CD4-positive, CD25-positive, alpha-beta regulatory T cell (primary cell): ENCODE measurements around the gene PIP5K1C. TPM values are rescaled to one million over a fixed set of nuclear protein-coding genes. Genes with fewer than 3 reads are reported as not detected.
"Not testable (repeated sequence)": the region's sequence is repeated elsewhere in the genome, so short reads cannot be mapped to it uniquely, and the experiment has no call there.

Experiments used
- ATAC-seq, 2 donors: fragments of 150-1000 bp; cut with Tn5 transposase; one replicate each; pipeline ENCODE4 v1.10.0; 2021; ENCODE audit warnings: low read depth in 2 of 2, moderate number of reproducible peaks in 2 of 2, moderate library complexity in 1 of 2
- DNase-seq, 3 donors: peaks; one replicate each; pipeline versions ENCODE4 v3.0.0 to v3.0.0-alpha.2; 2012 to 2022; ENCODE audit warnings: mixed read lengths in 1 of 3
- H3K27ac ChIP-seq: one replicate; pipeline ENCODE4 v1.7.0; 2013; ENCODE audit warnings: mild to moderate bottlenecking, low read length; ENCODE audit not compliant: insufficient read depth, poor library complexity, severe bottlenecking
- H3K27me3 ChIP-seq: one replicate; pipeline ENCODE4 v1.7.0; 2013; ENCODE audit warnings: low read length; ENCODE audit not compliant: control insufficient read depth, insufficient read depth
- H3K36me3 ChIP-seq: one replicate; pipeline ENCODE4 v1.7.0; 2013; ENCODE audit warnings: mild to moderate bottlenecking, low read length, moderate library complexity; ENCODE audit not compliant: control insufficient read depth, insufficient read depth
- H3K4me1 ChIP-seq: 2 replicates; pipeline ENCODE4 v1.7.0; 2013; ENCODE audit warnings: mild to moderate bottlenecking, low read length; ENCODE audit not compliant: insufficient read depth, control insufficient read depth, poor library complexity, severe bottlenecking
- H3K4me3 ChIP-seq: one replicate; pipeline ENCODE4 v1.7.0; 2013; ENCODE audit warnings: low read depth, mild to moderate bottlenecking, low read length, moderate library complexity
- H3K9me3 ChIP-seq, 2 experiments: 1 replicate in 1 of 2; 2 replicates in 1 of 2; pipeline ENCODE4 v1.7.0; 2013; ENCODE audit warnings: low read length in 2 of 2, mild to moderate bottlenecking in 1 of 2, moderate library complexity in 1 of 2; ENCODE audit not compliant: control insufficient read depth in 2 of 2
- H3K27ac Mint-ChIP-seq, 3 donors: one replicate each; pipeline ENCODE4 v1.8.0; 2020 to 2022; ENCODE audit warnings: mild to moderate bottlenecking in 3 of 3, mixed read lengths in 3 of 3, moderate library complexity in 2 of 3
- H3K27me3 Mint-ChIP-seq: one replicate; pipeline ENCODE4 v1.8.0; 2022; ENCODE audit warnings: mild to moderate bottlenecking, mixed read lengths
- H3K36me3 Mint-ChIP-seq: one replicate; pipeline ENCODE4 v1.8.0; 2020; ENCODE audit warnings: mixed read lengths
- H3K4me1 Mint-ChIP-seq, 4 donors: one replicate each; pipeline ENCODE4 v1.8.0; 2020 to 2022; ENCODE audit warnings: mixed read lengths in 4 of 4, mild to moderate bottlenecking in 1 of 4
- H3K4me3 Mint-ChIP-seq, 4 donors: one replicate each; pipeline ENCODE4 v1.8.0; 2020 to 2022; ENCODE audit warnings: mild to moderate bottlenecking in 4 of 4, mixed read lengths in 4 of 4, moderate library complexity in 3 of 4
- H3K9me3 Mint-ChIP-seq, 7 donors: one replicate each; pipeline ENCODE4 v1.8.0; 2020 to 2022; ENCODE audit warnings: mixed read lengths in 7 of 7, mild to moderate bottlenecking in 3 of 7, moderate library complexity in 2 of 7
- polyA plus RNA-seq, 4 donors: library from polyadenylated mRNA; unstranded; fragments of 300-500 nt; fragmentation: Illumina TruSeq; gene quantifications; one replicate each; pipeline ENCODE4 v1.2.3, GENCODE V29; 2021
- total RNA-seq: library from RNA; stranded (reverse); gene quantifications from one replicate; pipeline ENCODE4 v1.2.3, GENCODE V29; 2022

PIP5K1C gene
- total and polyA plus RNA-seq, 5 donors from 2014 or later: 3.8 to 28.1 (median 4.5) TPM

- H3K27me3 ChIP-seq: no peaks in the 10 kb centered on the region
- H3K36me3 ChIP-seq: peaks cover 1% of the 10 kb centered on the region
- DNase-seq: no peak
- Mint-ChIP-seq H3K4me1 (peaks cover 0 to 2% (median 0%) of the 10 kb centered on the region in 4 donors), H3K4me3 (no peak overlapping the region), H3K36me3 (peaks cover 8% of the 10 kb centered on the region), H3K27ac (no peak overlapping the region), H3K9me3 (peaks cover 0 to 1% (median 0%) of the 10 kb centered on the region in 7 donors), H3K27me3 (no peaks in the 10 kb centered on the region)
- H3K9me3 ChIP-seq: no peaks in the 10 kb centered on the region
- H3K4me1 ChIP-seq: no peaks in the 10 kb centered on the region
- no peak overlapping the region for H3K27ac ChIP-seq
- no peak for ATAC-seq
- no peak overlapping the region for H3K4me3 ChIP-seq
These were observed 66.7 kb downstream of the PIP5K1C start for GRCh38 chr19:3633559-3633988.

- Histone ChIP-seq H3K36me3 (no peaks in the 10 kb centered on the region), H3K27ac (no peak overlapping the region), H3K4me1 (no peaks in the 10 kb centered on the region), H3K27me3 (no peaks in the 10 kb centered on the region), H3K4me3 (no peak overlapping the region), H3K9me3 (no peaks in the 10 kb centered on the region)
- DNase-seq (no peak), ATAC-seq (no peak)
- H3K27me3 Mint-ChIP-seq: no peaks in the 10 kb centered on the region
- peaks cover 8% of the 10 kb centered on the region for H3K36me3 Mint-ChIP-seq
- peaks cover 0 to 2% (median 0%) of the 10 kb centered on the region in 4 donors for H3K4me1 Mint-ChIP-seq
- no peak overlapping the region for H3K27ac Mint-ChIP-seq
- peaks cover 0 to 1% (median 0%) of the 10 kb centered on the region in 7 donors for H3K9me3 Mint-ChIP-seq
- H3K4me3 Mint-ChIP-seq: no peak overlapping the region
These were observed 67.3 kb downstream of the PIP5K1C start for GRCh38 chr19:3632739-3633558.

GRCh38 chr19:3632098-3632497, 68.2 kb downstream of the PIP5K1C start:
- H3K36me3 ChIP-seq: no peaks in the 10 kb centered on the region
- no peaks in the 10 kb centered on the region for H3K9me3 ChIP-seq
- DNase-seq (no peak), ATAC-seq (no peak)
- Mint-ChIP-seq H3K36me3 (peaks cover 8% of the 10 kb centered on the region), H3K9me3 (peaks cover 0 to 1% (median 0%) of the 10 kb centered on the region in 7 donors), H3K4me3 (no peak overlapping the region), H3K27ac (no peak overlapping the region), H3K4me1 (peaks cover 0 to 8% (median 2%) of the 10 kb centered on the region in 4 donors), H3K27me3 (no peaks in the 10 kb centered on the region)
- H3K4me3 ChIP-seq: no peak overlapping the region
- no peaks in the 10 kb centered on the region for H3K27me3 ChIP-seq
- H3K27ac ChIP-seq: no peak overlapping the region
- peaks cover 4% of the 10 kb centered on the region for H3K4me1 ChIP-seq

GRCh38 chr19:3631053-3631861, 69.0 kb downstream of the PIP5K1C start:
- peaks cover 0 to 1% (median 0%) of the 10 kb centered on the region in 7 donors for H3K9me3 Mint-ChIP-seq
- Histone ChIP-seq H3K36me3 (no peaks in the 10 kb centered on the region), H3K4me1 (peaks cover 7% of the 10 kb centered on the region), H3K4me3 (no peak overlapping the region), H3K9me3 (no peaks in the 10 kb centered on the region), H3K27me3 (no peaks in the 10 kb centered on the region), H3K27ac (no peak overlapping the region)
- H3K4me1 Mint-ChIP-seq: peaks cover 0 to 15% (median 7%) of the 10 kb centered on the region in 4 donors
- no peak for DNase-seq
- H3K27ac Mint-ChIP-seq: no peak overlapping the region
- H3K4me3 Mint-ChIP-seq: no peak overlapping the region
- no peak for ATAC-seq
- peaks cover 4% of the 10 kb centered on the region for H3K27me3 Mint-ChIP-seq
- peaks cover 8% of the 10 kb centered on the region for H3K36me3 Mint-ChIP-seq

- not testable (repeated sequence) for H3K27ac ChIP-seq, H3K4me3 Mint-ChIP-seq, ATAC-seq, DNase-seq, H3K9me3 Mint-ChIP-seq, H3K4me3 ChIP-seq, H3K36me3 ChIP-seq, H3K27me3 Mint-ChIP-seq, H3K36me3 Mint-ChIP-seq, H3K27me3 ChIP-seq, H3K27ac Mint-ChIP-seq, H3K9me3 ChIP-seq
- peaks cover 5 to 37% (median 18%) of the 10 kb centered on the region in 4 donors for H3K4me1 Mint-ChIP-seq
- H3K4me1 ChIP-seq: peaks cover 29% of the 10 kb centered on the region
These were observed 71.5 kb downstream of the PIP5K1C start for GRCh38 chr19:3628766-3629165.

GRCh38 chr19:3627351-3627723, 72.9 kb downstream of the PIP5K1C start:
- no peak for ATAC-seq
- no peak for DNase-seq
- H3K4me1 ChIP-seq: peaks cover 29% of the 10 kb centered on the region
- H3K4me3 ChIP-seq: peak overlapping the region; percentile 51
- H3K27me3 Mint-ChIP-seq: peaks cover 4% of the 10 kb centered on the region
- H3K4me1 Mint-ChIP-seq: peaks cover 5 to 40% (median 18%) of the 10 kb centered on the region in 4 donors
- H3K27me3 ChIP-seq: no peaks in the 10 kb centered on the region
- H3K36me3 ChIP-seq: peaks cover 8% of the 10 kb centered on the region
- H3K27ac Mint-ChIP-seq: peak overlapping the region in 2 of 3 donors; percentile 99
- peak overlapping the region; percentile 18 for H3K27ac ChIP-seq
- no peaks in the 10 kb centered on the region for H3K9me3 ChIP-seq
- peaks cover 13% of the 10 kb centered on the region for H3K36me3 Mint-ChIP-seq
- no peaks in the 10 kb centered on the region for H3K9me3 Mint-ChIP-seq
- peak overlapping the region; percentile 82 to 99 (median 92) for H3K4me3 Mint-ChIP-seq

- Histone ChIP-seq H3K27ac (peak within 1 kb of the TSS; percentile 87), H3K9me3 (no peaks in the 10 kb centered on the region), H3K36me3 (peaks cover 8% of the 10 kb centered on the region), H3K4me1 (peaks cover 29% of the 10 kb centered on the region), H3K4me3 (peak within 1 kb of the TSS; percentile 87), H3K27me3 (no peaks in the 10 kb centered on the region)
- Mint-ChIP-seq H3K27ac (peak within 1 kb of the TSS; percentile 98 to 99 (median 99)), H3K4me3 (peak within 1 kb of the TSS; percentile 87 to 99 (median 96)), H3K9me3 (no peaks in the 10 kb centered on the region), H3K36me3 (peaks cover 16% of the 10 kb centered on the region), H3K4me1 (peaks cover 5 to 42% (median 18%) of the 10 kb centered on the region in 4 donors), H3K27me3 (peaks cover 4% of the 10 kb centered on the region)
- ATAC-seq: peak; percentile 96
- peak; percentile 98 to 99 (median 98) for DNase-seq
These were observed 73.6 kb downstream of the PIP5K1C start, which contains the start of gene CACTIN for GRCh38 chr19:3626473-3627350. CACTIN (minus strand) TSS chr19:3626790; CDS start chr19:3626762, 28 bp downstream.
